NT2/D1 (cell line): ENCODE results near the gene ADRB2.

Source experiments
- DNase-seq: peaks from one replicate; pipeline ENCODE4 v3.0.0-alpha.2; 2011; ENCODE audit warnings: low read depth, low spot score
- H3K27me3 ChIP-seq: 2 replicates; pipeline ENCODE4 v1.6.0; 2011; ENCODE audit warnings: mild to moderate bottlenecking; ENCODE audit not compliant: insufficient read length, insufficient read depth
- H3K36me3 ChIP-seq: 2 replicates; pipeline ENCODE4 v1.6.1; 2011; ENCODE audit warnings: mild to moderate bottlenecking, low read length, mixed read lengths; ENCODE audit not compliant: insufficient read depth, insufficient read length
- H3K4me1 ChIP-seq: 2 replicates; pipeline ENCODE4 v1.5.1; 2011; ENCODE audit not compliant: insufficient read depth, insufficient read length
- H3K4me3 ChIP-seq: 2 replicates; pipeline ENCODE4 v1.5.1; 2011; ENCODE audit warnings: low read depth; ENCODE audit not compliant: insufficient read length
- H3K9ac ChIP-seq: 2 replicates; pipeline ENCODE4 v1.6.0; 2011; ENCODE audit warnings: low read depth; ENCODE audit not compliant: insufficient read length
- H3K9me3 ChIP-seq: 2 replicates; pipeline ENCODE4 v1.5.1; 2011; ENCODE audit warnings: mild to moderate bottlenecking, low read length; ENCODE audit not compliant: insufficient read depth
- SUZ12 ChIP-seq: IDR thresholded peaks from 2 replicates; pipeline ENCODE4 v1.6.1; 2011; ENCODE audit not compliant: insufficient read length, insufficient read depth; ENCODE audit errors: extremely low read depth
- YY1 ChIP-seq: IDR thresholded peaks from 2 replicates; pipeline ENCODE4 v1.6.1; 2011; ENCODE audit not compliant: insufficient read length, insufficient read depth
- ZNF274 ChIP-seq: IDR thresholded peaks from 2 replicates; pipeline ENCODE4 v1.6.1; 2011; ENCODE audit warnings: mild to moderate bottlenecking, low read depth, low read length

ADRB2 gene

GRCh38 chr5:148811756-148812155 is 14.7 kb upstream of the ADRB2 start:
- DNase-seq, result no peak
- Histone ChIP-seq H3K9me3 (no peaks in the 10 kb centered on the region), H3K4me1 (no peaks in the 10 kb centered on the region)

DNA sequence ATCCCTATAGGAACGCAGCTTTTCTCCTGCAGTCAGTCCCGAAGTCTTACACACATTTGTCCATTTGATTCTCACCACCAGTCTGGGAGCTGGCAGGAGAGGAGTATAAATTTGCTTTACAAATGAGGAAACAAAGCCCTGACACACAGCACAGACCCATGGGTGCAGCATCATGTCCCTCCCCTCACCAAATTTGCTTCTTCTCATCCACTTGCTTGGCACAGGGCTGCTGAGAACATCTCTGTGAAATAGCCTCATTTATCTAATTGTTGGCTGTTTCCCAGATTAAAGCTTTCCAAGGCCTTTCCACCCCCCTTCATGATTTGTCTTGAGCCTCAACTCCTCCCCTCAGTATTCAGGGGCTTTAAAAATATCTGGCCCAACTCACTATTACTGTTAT is 11.3 kb upstream of the ADRB2 start:
- DNase-seq, result no peak
- Histone ChIP-seq H3K4me3 (no peak overlapping the region), H3K36me3 (no peaks in the 10 kb centered on the region), H3K9me3 (no peaks in the 10 kb centered on the region), H3K4me1 (no peaks in the 10 kb centered on the region), H3K27me3 (no peaks in the 10 kb centered on the region), H3K9ac (no peak overlapping the region)
- no peak for TF ChIP-seq SUZ12
- no peak for TF ChIP-seq YY1
- no peak for TF ChIP-seq ZNF274

More at GRCh38 chr5:148811756-148812155, 14.7 kb upstream of the ADRB2 start:
- Histone ChIP-seq H3K4me3 (no peak overlapping the region), H3K9ac (no peak overlapping the region), H3K27me3 (no peaks in the 10 kb centered on the region), H3K36me3 (no peaks in the 10 kb centered on the region)
- TF ChIP-seq YY1, result no peak
- TF ChIP-seq ZNF274, result no peak
- TF ChIP-seq SUZ12, result no peak

DNA sequence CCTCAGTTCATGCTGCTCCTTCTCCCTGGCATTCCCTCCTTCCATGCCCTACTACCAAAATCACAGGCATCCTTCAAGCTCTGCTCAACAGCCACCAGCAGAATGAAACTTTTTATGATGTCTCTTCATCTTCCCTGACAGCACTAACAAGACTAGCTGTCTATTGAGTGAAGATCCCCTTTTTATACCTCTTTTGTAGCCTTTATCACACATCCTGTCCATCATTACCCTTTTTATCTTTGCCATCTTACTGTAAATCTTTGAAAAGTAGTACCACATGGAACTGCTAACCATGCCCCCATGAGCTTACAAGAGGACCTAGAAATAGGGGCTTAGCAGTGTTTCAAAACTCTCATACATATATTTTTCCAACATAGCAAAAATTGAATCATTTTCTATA is 10.8 kb upstream of the ADRB2 start:
- TF ChIP-seq SUZ12, result no peak
- no peak for TF ChIP-seq ZNF274
- Histone ChIP-seq H3K4me1 (no peaks in the 10 kb centered on the region), H3K27me3 (no peaks in the 10 kb centered on the region), H3K36me3 (no peaks in the 10 kb centered on the region), H3K9ac (no peak overlapping the region), H3K4me3 (no peak overlapping the region), H3K9me3 (no peaks in the 10 kb centered on the region)
- no peak for DNase-seq

DNA sequence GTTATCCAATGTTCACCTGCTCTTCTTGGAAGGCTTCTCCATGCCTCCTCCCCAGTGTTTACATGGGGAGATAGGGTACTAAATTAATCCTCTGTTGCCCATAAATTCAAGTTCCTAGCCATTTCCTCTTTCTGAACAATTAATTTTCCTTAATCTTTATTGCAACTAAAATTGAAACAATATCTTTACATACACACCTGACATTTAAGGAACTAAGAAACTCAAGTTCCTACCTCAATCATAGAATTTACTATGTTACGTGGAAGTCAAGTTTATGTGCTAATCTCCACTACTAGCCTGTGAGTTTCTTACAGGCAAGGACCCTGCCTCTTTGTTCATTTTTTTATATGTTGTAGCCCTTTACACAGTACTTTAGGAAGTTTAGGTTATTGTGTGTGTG is 10.1 kb upstream of the ADRB2 start:
- no peaks in the 10 kb centered on the region for H3K36me3 ChIP-seq
- TF ChIP-seq ZNF274 (no peak), YY1 (no peak), SUZ12 (no peak)
- no peaks in the 10 kb centered on the region for H3K4me1 ChIP-seq
- H3K9ac ChIP-seq, result no peak overlapping the region
- no peaks in the 10 kb centered on the region for H3K9me3 ChIP-seq
- H3K27me3 ChIP-seq, result no peaks in the 10 kb centered on the region
- H3K4me3 ChIP-seq, result no peak overlapping the region
- DNase-seq, result no peak

- no peak overlapping the region for H3K4me3 ChIP-seq
- H3K4me1 ChIP-seq, result no peaks in the 10 kb centered on the region
- no peak for TF ChIP-seq ZNF274
- no peaks in the 10 kb centered on the region for H3K9me3 ChIP-seq
- H3K36me3 ChIP-seq, result no peaks in the 10 kb centered on the region
- DNase-seq, result no peak
- H3K27me3 ChIP-seq, result no peaks in the 10 kb centered on the region
- no peak overlapping the region for H3K9ac ChIP-seq
Measured at GRCh38 chr5:148816782-148817181, 9.6 kb upstream of the ADRB2 start.

GRCh38 chr5:148817606-148818005 is 8.8 kb upstream of the ADRB2 start:
- Histone ChIP-seq H3K27me3 (no peaks in the 10 kb centered on the region), H3K9ac (no peak overlapping the region), H3K4me1 (no peaks in the 10 kb centered on the region), H3K36me3 (no peaks in the 10 kb centered on the region), H3K4me3 (no peak overlapping the region), H3K9me3 (no peaks in the 10 kb centered on the region)
- TF ChIP-seq SUZ12 (no peak), YY1 (no peak), ZNF274 (no peak)
- no peak for DNase-seq

DNA sequence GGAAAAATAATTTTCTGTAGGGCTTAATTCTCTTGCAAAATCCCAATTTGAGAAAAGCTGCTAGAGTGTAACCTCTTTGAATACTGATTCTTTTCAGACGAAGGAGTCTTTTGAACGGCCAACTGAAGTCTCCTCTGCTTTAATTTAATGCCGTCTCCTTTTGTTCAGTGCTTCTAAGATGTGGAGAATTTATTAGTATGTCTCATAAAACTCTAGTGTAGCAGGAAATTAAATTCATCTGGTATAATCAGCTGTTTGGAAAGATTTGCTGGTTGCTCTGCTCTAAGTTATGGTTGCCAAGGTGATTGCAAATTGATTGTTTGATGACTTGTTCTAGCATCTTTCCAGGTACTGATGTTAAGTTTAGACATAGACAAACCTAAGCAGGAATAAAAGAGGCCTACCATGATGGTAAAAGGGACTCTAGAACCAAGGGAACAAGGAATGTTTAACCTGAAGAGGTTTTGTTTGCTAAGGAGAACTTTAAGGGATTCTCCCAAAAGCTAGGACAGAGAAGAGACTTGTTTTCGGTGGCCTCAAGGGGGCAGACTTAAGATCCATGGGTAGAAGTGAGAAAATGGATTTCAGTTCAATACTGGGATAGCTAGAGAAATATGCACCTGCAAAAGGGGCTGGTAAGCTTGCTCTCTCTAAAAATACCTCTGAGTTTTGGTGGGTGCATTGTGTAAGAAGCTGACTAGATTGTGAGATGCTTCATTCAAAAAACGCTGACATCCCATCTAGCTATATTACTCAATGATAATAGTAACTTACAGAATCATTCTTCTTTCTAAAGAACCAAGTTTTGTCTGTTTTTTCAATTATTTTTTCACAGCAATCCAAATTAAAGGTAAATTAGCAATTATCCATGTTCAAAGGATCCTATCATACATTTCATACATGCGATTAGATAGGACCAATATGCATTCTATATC is 5.7 kb upstream of the ADRB2 start:
- Histone ChIP-seq H3K9ac (no peak overlapping the region), H3K36me3 (no peaks in the 10 kb centered on the region), H3K4me3 (no peak overlapping the region), H3K27me3 (peaks cover 14% of the 10 kb centered on the region), H3K9me3 (no peaks in the 10 kb centered on the region), H3K4me1 (no peaks in the 10 kb centered on the region)
- DNase-seq, result no peak
- TF ChIP-seq SUZ12 (no peak), YY1 (no peak), ZNF274 (no peak)
